Astrocyte (in vitro differentiated cells and primary cell): ENCODE data around the gene SLC38A3. TPM values are rescaled to one million over a fixed set of nuclear protein-coding genes. Genes with fewer than 3 reads are reported as not detected.

Source experiments
- DNase-seq: peaks from one replicate; pipeline ENCODE4 v3.0.0-alpha.2; 2010; ENCODE audit warnings: low read depth
- FAIRE-seq: peaks from 2 replicates; lab custom pipeline; 2011; peaks lifted over from hg19 to GRCh38; lab: Jason Lieb, UNC
- H2AFZ ChIP-seq: 2 replicates; pipeline ENCODE4 v1.6.0; 2012; ENCODE audit warnings: low read depth, low read length, inconsistent platforms
- H3K27ac ChIP-seq: 2 replicates; pipeline ENCODE4 v1.5.1; 2011; ENCODE audit warnings: low read depth, low read length, inconsistent platforms
- H3K27me3 ChIP-seq: 2 replicates; pipeline ENCODE4 v1.6.0; 2011; ENCODE audit warnings: low read length, inconsistent platforms; ENCODE audit not compliant: insufficient read depth
- H3K36me3 ChIP-seq: 2 replicates; pipeline ENCODE4 v1.5.1; 2011; ENCODE audit warnings: low read length, inconsistent platforms; ENCODE audit not compliant: insufficient read depth
- H3K4me1 ChIP-seq: 2 replicates; pipeline ENCODE4 v1.5.1; 2011; ENCODE audit warnings: low read length, inconsistent platforms; ENCODE audit not compliant: insufficient read depth
- H3K4me2 ChIP-seq: 2 replicates; pipeline ENCODE4 v1.6.0; 2012; ENCODE audit warnings: low read length, inconsistent platforms
- H3K4me3 ChIP-seq: 2 replicates; pipeline ENCODE4 v1.5.1; 2011; ENCODE audit warnings: low read depth, mild to moderate bottlenecking, low read length, inconsistent platforms; ENCODE audit not compliant: insufficient read depth
- H3K79me2 ChIP-seq: 2 replicates; pipeline ENCODE4 v1.6.0; 2012; ENCODE audit warnings: mild to moderate bottlenecking, low read length, inconsistent platforms; ENCODE audit not compliant: insufficient read depth
- H3K9ac ChIP-seq: 2 replicates; pipeline ENCODE4 v1.6.0; 2012; ENCODE audit warnings: mild to moderate bottlenecking, low read length, inconsistent platforms
- H3K9me3 ChIP-seq: 2 replicates; pipeline ENCODE4 v1.5.1; 2012; ENCODE audit warnings: low read depth, mild to moderate bottlenecking, low read length, inconsistent platforms; ENCODE audit not compliant: insufficient read depth
- H4K20me1 ChIP-seq: 2 replicates; pipeline ENCODE4 v1.6.0; 2012; ENCODE audit warnings: low read length, inconsistent platforms; ENCODE audit not compliant: insufficient read depth
- H3K27ac Mint-ChIP-seq: one replicate; pipeline ENCODE4 v1.8.0; 2021; ENCODE audit warnings: mild to moderate bottlenecking, mixed read lengths; ENCODE audit not compliant: unreplicated experiment
- H3K27me3 Mint-ChIP-seq: one replicate; pipeline ENCODE4 v1.8.0; 2021; ENCODE audit warnings: low read depth, mixed read lengths; ENCODE audit not compliant: unreplicated experiment
- H3K36me3 Mint-ChIP-seq: one replicate; pipeline ENCODE4 v1.8.0; 2021; ENCODE audit warnings: low read depth, mixed read lengths; ENCODE audit not compliant: unreplicated experiment
- H3K4me1 Mint-ChIP-seq: one replicate; pipeline ENCODE4 v1.8.0; 2021; ENCODE audit warnings: low read depth, mixed read lengths; ENCODE audit not compliant: unreplicated experiment
- H3K4me3 Mint-ChIP-seq: one replicate; pipeline ENCODE4 v1.8.0; 2021; ENCODE audit warnings: mild to moderate bottlenecking, moderate library complexity, mixed read lengths; ENCODE audit not compliant: unreplicated experiment
- H3K9me3 Mint-ChIP-seq: one replicate; pipeline ENCODE4 v1.8.0; 2021; ENCODE audit warnings: mild to moderate bottlenecking, mixed read lengths; ENCODE audit not compliant: unreplicated experiment
- EZH2 ChIP-seq: IDR thresholded peaks from 2 replicates; pipeline ENCODE4 v1.6.1; 2012; ENCODE audit warnings: mild to moderate bottlenecking, low read length, inconsistent platforms; ENCODE audit not compliant: insufficient read depth
- total RNA-seq: library from RNA; stranded (reverse); gene quantifications from 2 replicates; pipeline ENCODE4 v1.2.1, GENCODE V29; 2021
- TF ChIP-seq, protein P1 (sequence below): IDR thresholded peaks from 2 replicates; pipeline ENCODE4 v1.5.1; 2011; ENCODE audit warnings: low read depth, mild to moderate bottlenecking, inconsistent platforms, low read length, moderate library complexity; ENCODE audit not compliant: insufficient read depth

SLC38A3 gene
- total RNA-seq, 1 donor from 2014 or later: 0.68 TPM

DNA sequence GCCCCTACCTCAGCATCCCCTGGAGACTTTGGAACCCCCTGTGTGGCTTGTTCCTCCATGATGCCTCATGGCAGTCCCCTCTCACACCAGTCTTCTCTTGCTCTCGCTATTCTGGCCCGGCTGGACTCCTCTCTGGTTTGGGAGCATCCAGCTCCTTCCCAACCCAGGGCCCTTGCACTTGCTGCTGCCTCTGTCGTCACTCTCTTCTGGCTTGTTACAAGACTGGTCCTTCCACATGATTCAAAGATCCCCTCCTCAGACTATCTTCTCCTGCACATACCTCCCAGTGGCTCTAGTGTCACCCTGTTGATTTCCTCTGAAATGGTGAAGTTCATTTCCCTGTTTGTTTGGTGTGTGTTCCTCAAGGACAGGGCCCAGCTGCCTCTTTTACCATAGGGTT is 24.4 kb downstream of the SLC38A3 start:
- Mint-ChIP-seq H3K9me3 (peaks cover 2% of the 10 kb centered on the region), H3K36me3 (no peaks in the 10 kb centered on the region), H3K4me3 (peak overlapping the region; percentile 9), H3K27ac (no peak overlapping the region), H3K4me1 (peaks cover 7% of the 10 kb centered on the region), H3K27me3 (peaks cover 12% of the 10 kb centered on the region)
- H3K4me2 ChIP-seq: no peak overlapping the region
- no peak for FAIRE-seq
- no peak overlapping the region for H3K4me3 ChIP-seq
- no peak overlapping the region for H2AFZ ChIP-seq
- no peak for DNase-seq
- H3K36me3 ChIP-seq: no peaks in the 10 kb centered on the region
- no peak overlapping the region for H3K27ac ChIP-seq
- no peaks in the 10 kb centered on the region for H3K79me2 ChIP-seq
- no peak for TF ChIP-seq EZH2
- TF ChIP-seq, protein P1, sequence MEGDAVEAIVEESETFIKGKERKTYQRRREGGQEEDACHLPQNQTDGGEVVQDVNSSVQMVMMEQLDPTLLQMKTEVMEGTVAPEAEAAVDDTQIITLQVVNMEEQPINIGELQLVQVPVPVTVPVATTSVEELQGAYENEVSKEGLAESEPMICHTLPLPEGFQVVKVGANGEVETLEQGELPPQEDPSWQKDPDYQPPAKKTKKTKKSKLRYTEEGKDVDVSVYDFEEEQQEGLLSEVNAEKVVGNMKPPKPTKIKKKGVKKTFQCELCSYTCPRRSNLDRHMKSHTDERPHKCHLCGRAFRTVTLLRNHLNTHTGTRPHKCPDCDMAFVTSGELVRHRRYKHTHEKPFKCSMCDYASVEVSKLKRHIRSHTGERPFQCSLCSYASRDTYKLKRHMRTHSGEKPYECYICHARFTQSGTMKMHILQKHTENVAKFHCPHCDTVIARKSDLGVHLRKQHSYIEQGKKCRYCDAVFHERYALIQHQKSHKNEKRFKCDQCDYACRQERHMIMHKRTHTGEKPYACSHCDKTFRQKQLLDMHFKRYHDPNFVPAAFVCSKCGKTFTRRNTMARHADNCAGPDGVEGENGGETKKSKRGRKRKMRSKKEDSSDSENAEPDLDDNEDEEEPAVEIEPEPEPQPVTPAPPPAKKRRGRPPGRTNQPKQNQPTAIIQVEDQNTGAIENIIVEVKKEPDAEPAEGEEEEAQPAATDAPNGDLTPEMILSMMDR: no peak
- H3K4me1 ChIP-seq: peaks cover 4% of the 10 kb centered on the region
- H3K9ac ChIP-seq: no peak overlapping the region
- H3K9me3 ChIP-seq: no peaks in the 10 kb centered on the region
- H3K27me3 ChIP-seq: peaks cover 4% of the 10 kb centered on the region
- H4K20me1 ChIP-seq: no peaks in the 10 kb centered on the region

DNA sequence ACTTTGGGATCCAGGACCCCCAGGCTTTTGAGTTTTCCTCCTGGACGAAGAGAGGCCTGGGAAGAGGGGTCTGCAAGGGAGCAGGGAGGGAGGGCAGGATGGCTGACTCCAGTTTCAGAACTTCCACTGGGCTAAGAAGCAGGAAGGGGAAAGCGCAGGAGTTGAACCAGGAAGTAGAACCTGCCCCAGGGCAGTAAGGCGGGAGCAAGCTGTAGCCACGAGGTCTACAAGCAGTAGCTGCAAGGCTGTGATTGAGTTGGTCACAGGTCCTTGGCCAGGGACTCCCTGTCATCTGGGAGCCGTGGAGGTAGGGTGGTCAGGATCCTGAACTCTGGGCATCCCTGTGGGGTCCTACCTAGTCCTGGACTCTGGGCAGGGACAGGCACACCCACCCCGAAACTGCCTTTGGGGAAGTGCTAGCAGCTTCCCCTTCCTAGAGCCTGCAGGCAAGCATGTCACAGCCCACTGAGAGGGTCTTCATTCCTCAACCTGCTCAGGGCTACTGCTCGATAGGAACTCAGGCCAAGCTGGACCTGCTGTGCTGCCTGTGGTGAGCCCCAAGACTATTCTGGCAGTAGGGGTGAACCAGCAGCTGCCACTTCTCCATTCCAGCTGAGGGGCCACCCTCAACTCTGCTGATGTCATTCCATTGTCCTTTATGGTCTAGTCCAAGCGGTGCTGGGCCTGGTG is 25.2 kb downstream of the SLC38A3 start:
- no peak overlapping the region for H3K4me3 ChIP-seq
- Mint-ChIP-seq H3K27ac (no peak overlapping the region), H3K4me3 (no peak overlapping the region), H3K36me3 (no peaks in the 10 kb centered on the region), H3K4me1 (peaks cover 7% of the 10 kb centered on the region), H3K27me3 (peaks cover 7% of the 10 kb centered on the region), H3K9me3 (no peaks in the 10 kb centered on the region)
- H3K9ac ChIP-seq: no peak overlapping the region
- peaks cover 4% of the 10 kb centered on the region for H3K4me1 ChIP-seq
- no peak overlapping the region for H2AFZ ChIP-seq
- no peaks in the 10 kb centered on the region for H3K36me3 ChIP-seq
- TF ChIP-seq, protein P1: no peak
- no peak for TF ChIP-seq EZH2
- no peaks in the 10 kb centered on the region for H4K20me1 ChIP-seq
- DNase-seq (no peak), FAIRE-seq (no peak)
- H3K27ac ChIP-seq: no peak overlapping the region
- no peaks in the 10 kb centered on the region for H3K9me3 ChIP-seq
- no peak overlapping the region for H3K4me2 ChIP-seq
- no peaks in the 10 kb centered on the region for H3K79me2 ChIP-seq
- no peaks in the 10 kb centered on the region for H3K27me3 ChIP-seq

DNA sequence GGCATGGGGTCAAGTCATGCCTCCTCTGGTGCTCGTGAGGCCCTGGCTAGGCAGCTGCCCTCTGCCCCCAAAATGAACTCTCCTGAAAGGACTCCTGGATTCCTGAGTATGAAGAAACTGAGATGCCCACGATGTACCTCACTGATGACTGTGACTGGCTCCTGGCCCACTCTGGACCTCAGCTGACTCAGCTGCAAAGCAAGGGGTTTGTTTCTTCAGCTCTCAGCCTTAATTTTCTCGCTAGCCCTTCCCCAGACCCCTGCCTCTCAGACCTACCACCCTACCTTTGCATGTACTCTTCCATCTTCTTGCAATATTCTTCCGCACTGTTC is 25.7 kb downstream of the SLC38A3 start:
- H3K9me3 ChIP-seq: no peaks in the 10 kb centered on the region
- H3K79me2 ChIP-seq: no peaks in the 10 kb centered on the region
- H2AFZ ChIP-seq: no peak overlapping the region
- H3K36me3 ChIP-seq: no peaks in the 10 kb centered on the region
- no peak overlapping the region for H3K4me2 ChIP-seq
- no peak overlapping the region for H3K4me3 ChIP-seq
- no peak overlapping the region for H3K27ac Mint-ChIP-seq
- no peak overlapping the region for H3K4me3 Mint-ChIP-seq
- DNase-seq (no peak), FAIRE-seq (no peak)
- no peak overlapping the region for H3K27ac ChIP-seq
- no peak overlapping the region for H3K9ac ChIP-seq
- H3K4me1 Mint-ChIP-seq: peaks cover 7% of the 10 kb centered on the region
- H3K36me3 Mint-ChIP-seq: no peaks in the 10 kb centered on the region
- H3K4me1 ChIP-seq: peaks cover 8% of the 10 kb centered on the region
- TF ChIP-seq, protein P1: no peak
- no peak for TF ChIP-seq EZH2
- no peaks in the 10 kb centered on the region for H3K9me3 Mint-ChIP-seq
- no peaks in the 10 kb centered on the region for H3K27me3 ChIP-seq
- H3K27me3 Mint-ChIP-seq: peaks cover 3% of the 10 kb centered on the region
- H4K20me1 ChIP-seq: no peaks in the 10 kb centered on the region
